ENCODE results near the gene SNW1. TPM values are rescaled to one million over a fixed set of nuclear protein-coding genes. Genes with fewer than 3 reads are reported as not detected.

SNW1 gene
- total and polyA plus RNA-seq, 2 of the 4 experiments (the other 2 are of a cell fraction): 28.2 to 30.6 TPM

- Histone ChIP-seq H3K9ac (ENCODE audit: low read depth, low read length) (no peak overlapping the region), H4K8ac (ENCODE audit: low read depth in 2 of 2, low read length in 2 of 2) (no peak overlapping the region), H3K4ac (ENCODE audit: low read depth, low read length) (no peak overlapping the region), H3K79me1 (ENCODE audit: low read depth in 1 of 2, low read length in 2 of 2) (no peaks in the 10 kb centered on the region), H4K5ac (ENCODE audit: low read depth, low read length) (no peak overlapping the region), H2AK9ac (replicated peaks; ENCODE audit: low read depth, low read length, poor library complexity) (no peak overlapping the region), H3K4me1 (ENCODE audit: control insufficient read depth, insufficient read depth, low read length) (no peaks in the 10 kb centered on the region), H3K14ac (replicated peaks; ENCODE audit: low read depth, low read length) (no peak overlapping the region), H3K9me3 (ENCODE audit: control insufficient read depth, insufficient read depth, low read length) (no peaks in the 10 kb centered on the region), H4K91ac (ENCODE audit: insufficient read depth, low read depth, low read length) (no peak overlapping the region), H2BK15ac (ENCODE audit: low read depth, low read length) (no peak overlapping the region), H3K18ac (ENCODE audit: low read depth, low read length) (no peak overlapping the region), H3K4me2 (ENCODE audit: low read depth, low read length) (no peak overlapping the region), H3K56ac (ENCODE audit: extremely low read depth, insufficient read depth, low read length) (no peak overlapping the region), H4K20me1 (ENCODE audit: insufficient read depth, low read length) (no peaks in the 10 kb centered on the region), H2BK5ac (ENCODE audit: low read depth, low read length, poor library complexity, severe bottlenecking) (no peak overlapping the region), H2AK5ac (ENCODE audit: low read depth, low read length) (no peak overlapping the region), H2BK20ac (ENCODE audit: low read depth, low read length) (no peak overlapping the region), H2BK120ac (ENCODE audit: low read depth, low read length) (no peak overlapping the region), H2AFZ (replicated peaks; ENCODE audit: low read length, poor library complexity) (no peak overlapping the region), H3K23ac (ENCODE audit: low read depth, low read length) (no peak overlapping the region), H3K4me3 (ENCODE audit: insufficient read depth, low read depth, low read length) (no peak overlapping the region), H3K36me3 (ENCODE audit: control insufficient read depth, insufficient read depth, low read length) (no peaks in the 10 kb centered on the region), H3K9me1 (ENCODE audit: insufficient read depth, low read length) (no peaks in the 10 kb centered on the region), H3K27me3 (ENCODE audit: control insufficient read depth, insufficient read depth, low read length) (no peaks in the 10 kb centered on the region), H3K27ac (ENCODE audit: insufficient read depth, low read length) (no peak overlapping the region)
- POLR2A ChIA-PET (ENCODE audit: unreplicated experiment): no interaction called here
- BruUV-seq (replicated peaks): no TSS peak
- in situ Hi-C loops (cut with MboI; ENCODE audit: low sequenced_read_pairs): no loop called here
- intact Hi-C loops (cut with micrococcal nuclease): no loop called here
- TF ChIP-seq SMC3 (IDR thresholded peaks at IDR 0.05; ENCODE audit: low read depth, low read length) (no peak), CTCF (conservative IDR thresholded peaks at IDR 0.05; ENCODE audit: low read depth, low read length) (no peak), CEBPB (IDR thresholded peaks at IDR 0.05; ENCODE audit: low read depth, low read length) (no peak), RCOR1 (IDR thresholded peaks at IDR 0.05; ENCODE audit: insufficient replicate concordance, low read length) (no peak), RFX5 (IDR thresholded peaks at IDR 0.05; ENCODE audit: low read depth, low read length) (no peak), MAFK (IDR thresholded peaks at IDR 0.05; ENCODE audit: low read depth, low read length) (no peak), FOS (IDR thresholded peaks at IDR 0.05; ENCODE audit: low read depth, low read length) (no peak), POLR2A (IDR thresholded peaks at IDR 0.05; ENCODE audit: low read depth, low read length) (no peak), ELK1 (IDR thresholded peaks at IDR 0.05; ENCODE audit: borderline replicate concordance, low read depth, low read length) (no peak)
- dilution Hi-C loops (cut with HindIII; ENCODE audit: low sequenced_read_pairs, unreplicated experiment): no loop called here
- WGBS, 2 experiments (ENCODE audit: extremely low coverage in 2 of 2, insufficient read length in 1 of 2): no CpG with 5 or more reads among the region's 1 CpG
- CTCF ChIA-PET: no interaction called here
- DNase-seq (no peak), ATAC-seq (ENCODE audit: low read depth) (no peak)
These were observed 48.1 kb upstream of the SNW1 start for GRCh38 chr14:77809011-77809410.
